Measurements from ENCODE around the gene GDF7.

DNA sequence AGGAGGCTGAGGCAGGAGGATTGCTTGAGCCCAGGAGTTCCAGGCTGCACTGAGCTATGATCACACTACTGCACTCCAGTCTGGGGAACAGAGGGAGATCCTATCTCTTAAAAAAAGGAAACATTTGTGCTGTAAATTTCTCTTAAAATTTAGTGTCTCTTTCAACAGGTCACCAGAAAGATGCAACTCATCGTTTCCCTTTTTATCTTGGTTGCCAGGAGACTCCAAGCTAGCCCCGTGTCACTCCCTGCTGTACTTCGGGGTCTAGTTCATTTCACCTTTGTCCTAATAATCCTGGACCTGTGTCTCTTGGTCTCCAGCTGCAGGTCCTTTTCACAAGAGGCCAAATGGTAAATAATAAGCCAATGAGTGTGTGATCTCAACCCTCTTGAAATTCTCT is 23.1 kb upstream of the GDF7 start:
- TF ChIP-seq, protein P1, sequence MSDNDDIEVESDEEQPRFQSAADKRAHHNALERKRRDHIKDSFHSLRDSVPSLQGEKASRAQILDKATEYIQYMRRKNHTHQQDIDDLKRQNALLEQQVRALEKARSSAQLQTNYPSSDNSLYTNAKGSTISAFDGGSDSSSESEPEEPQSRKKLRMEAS (IDR thresholded peaks at IDR 0.05), result no peak
- TF ChIP-seq CEBPB (IDR thresholded peaks at IDR 0.05) (no peak), TCF12 (IDR thresholded peaks at IDR 0.05; ENCODE audit: low read depth) (no peak), YY1 (IDR thresholded peaks at IDR 0.05; ENCODE audit: low read depth) (no peak), CREB1 (IDR thresholded peaks at IDR 0.05; ENCODE audit: low read depth) (no peak), ZBTB7A (IDR thresholded peaks at IDR 0.05; ENCODE audit: low read depth) (no peak)

Measured in Ishikawa (cell line).